ENCODE data around the gene ACAA2.

DNA sequence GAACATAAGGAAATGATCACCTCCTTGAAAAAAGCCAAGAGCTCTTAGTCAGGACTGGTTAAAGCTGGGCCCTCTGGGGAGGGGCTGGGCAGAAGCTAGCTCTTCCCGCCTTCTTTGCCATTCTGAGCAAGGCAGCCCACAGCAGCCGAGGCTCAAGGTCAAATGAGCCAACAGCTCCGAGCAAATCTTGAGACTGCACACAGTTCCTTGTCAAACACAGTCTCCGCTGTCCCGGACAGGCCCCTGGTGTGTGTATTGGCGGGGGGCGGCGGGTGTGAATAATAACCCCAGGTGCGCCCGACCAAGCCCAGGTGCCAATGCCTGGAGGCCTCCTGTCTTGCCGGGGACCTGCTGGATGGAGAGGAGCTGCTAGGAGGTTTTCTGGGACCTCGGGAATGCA lies 46.4 kb upstream of the ACAA2 start:
- no peak for TF ChIP-seq POLR2A (IDR thresholded peaks at IDR 0.05; ENCODE audit: low read length)
- TF ChIP-seq MYC (IDR thresholded peaks at IDR 0.05; ENCODE audit: borderline replicate concordance, low read length) = no peak
- TF ChIP-seq, protein P1, sequence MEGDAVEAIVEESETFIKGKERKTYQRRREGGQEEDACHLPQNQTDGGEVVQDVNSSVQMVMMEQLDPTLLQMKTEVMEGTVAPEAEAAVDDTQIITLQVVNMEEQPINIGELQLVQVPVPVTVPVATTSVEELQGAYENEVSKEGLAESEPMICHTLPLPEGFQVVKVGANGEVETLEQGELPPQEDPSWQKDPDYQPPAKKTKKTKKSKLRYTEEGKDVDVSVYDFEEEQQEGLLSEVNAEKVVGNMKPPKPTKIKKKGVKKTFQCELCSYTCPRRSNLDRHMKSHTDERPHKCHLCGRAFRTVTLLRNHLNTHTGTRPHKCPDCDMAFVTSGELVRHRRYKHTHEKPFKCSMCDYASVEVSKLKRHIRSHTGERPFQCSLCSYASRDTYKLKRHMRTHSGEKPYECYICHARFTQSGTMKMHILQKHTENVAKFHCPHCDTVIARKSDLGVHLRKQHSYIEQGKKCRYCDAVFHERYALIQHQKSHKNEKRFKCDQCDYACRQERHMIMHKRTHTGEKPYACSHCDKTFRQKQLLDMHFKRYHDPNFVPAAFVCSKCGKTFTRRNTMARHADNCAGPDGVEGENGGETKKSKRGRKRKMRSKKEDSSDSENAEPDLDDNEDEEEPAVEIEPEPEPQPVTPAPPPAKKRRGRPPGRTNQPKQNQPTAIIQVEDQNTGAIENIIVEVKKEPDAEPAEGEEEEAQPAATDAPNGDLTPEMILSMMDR (IDR thresholded peaks at IDR 0.05) = no peak
- TF ChIP-seq, protein P2, sequence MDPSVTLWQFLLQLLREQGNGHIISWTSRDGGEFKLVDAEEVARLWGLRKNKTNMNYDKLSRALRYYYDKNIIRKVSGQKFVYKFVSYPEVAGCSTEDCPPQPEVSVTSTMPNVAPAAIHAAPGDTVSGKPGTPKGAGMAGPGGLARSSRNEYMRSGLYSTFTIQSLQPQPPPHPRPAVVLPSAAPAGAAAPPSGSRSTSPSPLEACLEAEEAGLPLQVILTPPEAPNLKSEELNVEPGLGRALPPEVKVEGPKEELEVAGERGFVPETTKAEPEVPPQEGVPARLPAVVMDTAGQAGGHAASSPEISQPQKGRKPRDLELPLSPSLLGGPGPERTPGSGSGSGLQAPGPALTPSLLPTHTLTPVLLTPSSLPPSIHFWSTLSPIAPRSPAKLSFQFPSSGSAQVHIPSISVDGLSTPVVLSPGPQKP (IDR thresholded peaks at IDR 0.05; ENCODE audit: low read depth, low read length) = no peak
- no peak for TF ChIP-seq CHD4 (IDR thresholded peaks at IDR 0.05; ENCODE audit: borderline replicate concordance)
- no peak for TF ChIP-seq ZNF302 (CRISPR knock-in tag; IDR thresholded peaks at IDR 0.05)
- TF ChIP-seq, protein P3, sequence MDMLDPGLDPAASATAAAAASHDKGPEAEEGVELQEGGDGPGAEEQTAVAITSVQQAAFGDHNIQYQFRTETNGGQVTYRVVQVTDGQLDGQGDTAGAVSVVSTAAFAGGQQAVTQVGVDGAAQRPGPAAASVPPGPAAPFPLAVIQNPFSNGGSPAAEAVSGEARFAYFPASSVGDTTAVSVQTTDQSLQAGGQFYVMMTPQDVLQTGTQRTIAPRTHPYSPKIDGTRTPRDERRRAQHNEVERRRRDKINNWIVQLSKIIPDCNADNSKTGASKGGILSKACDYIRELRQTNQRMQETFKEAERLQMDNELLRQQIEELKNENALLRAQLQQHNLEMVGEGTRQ (IDR thresholded peaks at IDR 0.05) = no peak
- TF ChIP-seq MAFK (IDR thresholded peaks at IDR 0.05; ENCODE audit: partially characterized antibody) = no peak
- no peak for TF ChIP-seq MAZ (IDR thresholded peaks at IDR 0.05; ENCODE audit: borderline replicate concordance, low read depth, low read length)
- no peak for TF ChIP-seq CEBPB (IDR thresholded peaks at IDR 0.05)

All from A549 (cell line).